AG04449 (cell line): ENCODE measurements around the gene ARHGEF12.

ENCODE experiments used
- CTCF ChIA-PET: fragments of 350-600 bp; formaldehyde crosslinking; extraction: SDS; loops from one replicate; lab custom pipeline; 2021; ENCODE audit warnings: antibody characterized with exemption; lab: Yijun Ruan, JAX
- POLR2A ChIA-PET: fragments of 400-600, 350-600 bp; formaldehyde crosslinking; extraction: SDS; loops from one replicate; lab custom pipeline; 2020; ENCODE audit warnings: antibody characterized with exemption, inconsistent platforms; lab: Yijun Ruan, JAX
- DNase-seq: peaks from one replicate; pipeline ENCODE4 v3.0.0-alpha.2; 2010; ENCODE audit warnings: low read depth, low spot score
- H3K4me3 ChIP-seq: 2 replicates; pipeline ENCODE4 v1.5.1; 2011; ENCODE audit warnings: low read depth, mild to moderate bottlenecking, control low read depth, low read length
- CTCF ChIP-seq: IDR thresholded peaks from one replicate; pipeline ENCODE4 v1.5.1; 2011; ENCODE audit warnings: mild to moderate bottlenecking, moderate library complexity, low read length, control low read depth, inconsistent platforms; ENCODE audit not compliant: insufficient read depth; ENCODE audit errors: missing control alignments

The ARHGEF12 gene

GRCh38 chr11:120350637-120351036 lies 14.4 kb downstream of the ARHGEF12 start:
- H3K4me3 ChIP-seq = no peak overlapping the region
- no peak for DNase-seq
- TF ChIP-seq CTCF = no peak
- POLR2A ChIA-PET = no interaction called here
- CTCF ChIA-PET = interaction anchor here (0.6 kb wide), 1 partner anchor 117 kb away, joined by 3 read pairs; no protein-coding TSS in a partner anchor

GRCh38 chr11:120352405-120352804 lies 16.2 kb downstream of the ARHGEF12 start:
- no peak overlapping the region for H3K4me3 ChIP-seq
- POLR2A ChIA-PET = no interaction called here
- CTCF ChIA-PET = no interaction called here
- DNase-seq = no peak
- TF ChIP-seq CTCF = no peak

- CTCF ChIA-PET = interaction anchor here (1.3 to 1.5 kb wide), 2 partner anchors 19 kb away, joined by 3 to 4 read pairs; no protein-coding TSS in a partner anchor
- no peak for DNase-seq
- POLR2A ChIA-PET = interaction anchor here (0.6 kb wide), 1 partner anchor 457 kb away, joined by 3 read pairs; no protein-coding TSS in a partner anchor
- H3K4me3 ChIP-seq = no peak overlapping the region
- no peak for TF ChIP-seq CTCF
These were observed 17.9 kb downstream of the ARHGEF12 start for GRCh38 chr11:120354068-120354467.

GRCh38 chr11:120354779-120355178 lies 18.6 kb downstream of the ARHGEF12 start:
- no peak for DNase-seq
- H3K4me3 ChIP-seq = no peak overlapping the region
- TF ChIP-seq CTCF = no peak
- CTCF ChIA-PET = interaction anchor here (1.3 to 1.5 kb wide), 2 partner anchors 18 to 20 kb away, joined by 3 to 4 read pairs; no protein-coding TSS in a partner anchor
- POLR2A ChIA-PET = interaction anchor here (0.6 kb wide), 1 partner anchor 456 kb away, joined by 3 read pairs; no protein-coding TSS in a partner anchor

- CTCF ChIA-PET = interaction anchor here (0.6 kb wide), 1 partner anchor 85 kb away, joined by 3 read pairs; no protein-coding TSS in a partner anchor
- no peak for DNase-seq
- H3K4me3 ChIP-seq = no peak overlapping the region
- POLR2A ChIA-PET = no interaction called here
- no peak for TF ChIP-seq CTCF
These were observed 21.4 kb downstream of the ARHGEF12 start for GRCh38 chr11:120357620-120358019.

GRCh38 chr11:120358729-120359128 lies 22.5 kb downstream of the ARHGEF12 start:
- ChIA-PET CTCF (no interaction called here), POLR2A (no interaction called here)
- no peak for DNase-seq
- H3K4me3 ChIP-seq = no peak overlapping the region
- TF ChIP-seq CTCF = no peak
